GM18858 (cell line): ENCODE measurements around the gene ZNF682.
"Not testable (repeated sequence)": the region's sequence is repeated elsewhere in the genome, so short reads cannot be mapped to it uniquely, and the experiment has no call there.

Source experiments
- ATAC-seq: cut with Tn5 transposase; IDR thresholded peaks from one replicate; pipeline ENCODE4 v1.9.1; 2021; ENCODE audit not compliant: unreplicated experiment

Gene ZNF682

GRCh38 chr19:20039203-20039723, at the start of gene ZNF682:
TSS of gene ZNF682 (minus strand) at chr19:20039505. CDS start at chr19:20039345, 160 bp downstream.
- peak; percentile 94 for ATAC-seq

- not testable (repeated sequence) for ATAC-seq
These were observed 43.6 kb upstream of the ZNF682 start for GRCh38 chr19:20082876-20083275.

GRCh38 chr19:20082232-20082833, 43.0 kb upstream of the ZNF682 start:
- ATAC-seq: not testable (repeated sequence)

DNA sequence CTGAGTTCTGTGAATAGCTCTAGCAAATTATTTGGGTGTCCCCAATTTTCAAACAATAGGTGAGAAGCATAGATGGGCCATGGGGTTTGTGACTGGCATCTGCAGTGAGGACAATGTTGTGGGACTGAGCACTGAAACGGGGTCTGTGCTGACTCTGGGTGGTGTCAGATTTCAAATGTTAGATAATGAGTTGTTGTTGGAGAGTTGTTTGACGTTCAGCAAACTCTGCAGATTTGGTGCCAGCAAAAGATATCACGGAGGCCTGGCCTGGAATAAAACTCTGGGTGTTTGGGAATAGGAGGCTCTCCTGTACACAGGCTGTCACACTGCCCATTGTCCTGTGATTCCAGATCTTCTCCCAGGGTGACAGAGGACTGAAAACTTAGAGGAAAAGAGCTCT, 41.4 kb upstream of the ZNF682 start:
- ATAC-seq: no peak

DNA sequence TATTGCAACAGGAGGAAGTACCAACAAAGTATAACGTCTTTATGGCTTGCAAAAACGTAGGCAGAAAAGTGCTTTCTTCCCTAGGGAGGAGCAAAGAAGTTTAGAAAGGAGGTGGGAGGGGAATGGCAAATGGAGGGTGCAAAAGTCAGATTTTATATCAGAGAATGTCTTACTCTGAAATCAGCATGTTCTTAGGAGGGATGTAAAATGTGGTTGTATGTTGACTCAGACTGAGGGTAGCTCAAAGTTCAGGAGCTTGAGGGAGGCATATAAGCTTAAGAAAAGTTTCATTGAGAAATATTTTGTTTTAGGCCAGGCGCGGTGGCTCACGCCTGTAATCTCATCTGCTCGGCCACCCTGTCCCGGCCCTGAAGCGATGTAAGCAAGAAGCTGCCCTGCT, 40.2 kb upstream of the ZNF682 start:
- no peak for ATAC-seq

- ATAC-seq: no peak
These were observed 39.3 kb upstream of the ZNF682 start for GRCh38 chr19:20078581-20079031.

- peak; percentile 55 for ATAC-seq
These were observed 38.6 kb upstream of the ZNF682 start, which contains the start of gene ZNF90 for GRCh38 chr19:20077791-20078463. TSS of gene ZNF90 (plus strand) at chr19:20078000. CDS start at chr19:20078133, 133 bp downstream.

GRCh38 chr19:20072936-20073335, 33.6 kb upstream of the ZNF682 start:
- ATAC-seq: no peak

- ATAC-seq: no peak
These were observed 31.4 kb upstream of the ZNF682 start for GRCh38 chr19:20070691-20071090.

GRCh38 chr19:20068559-20068958, 29.3 kb upstream of the ZNF682 start:
- not testable (repeated sequence) for ATAC-seq

DNA sequence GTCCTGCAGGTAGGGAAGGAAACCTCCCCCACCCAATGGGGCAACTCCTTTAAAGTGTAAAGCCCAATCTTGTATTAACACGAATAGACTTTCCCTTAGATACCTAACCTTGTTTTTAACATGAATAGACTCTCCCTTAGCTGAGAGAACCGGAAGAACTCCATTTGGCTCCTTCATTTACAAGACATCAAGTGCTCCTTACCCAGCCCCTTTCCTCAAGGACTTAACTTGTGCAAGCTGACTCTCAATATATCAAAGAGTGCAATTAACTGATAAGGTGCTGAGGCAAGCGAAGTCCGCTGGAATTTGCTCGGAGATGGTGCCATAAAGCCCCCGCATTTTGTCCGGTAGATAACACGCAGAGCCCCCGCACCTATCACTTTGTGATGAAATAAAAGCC, 28.6 kb upstream of the ZNF682 start:
- ATAC-seq: no peak

DNA sequence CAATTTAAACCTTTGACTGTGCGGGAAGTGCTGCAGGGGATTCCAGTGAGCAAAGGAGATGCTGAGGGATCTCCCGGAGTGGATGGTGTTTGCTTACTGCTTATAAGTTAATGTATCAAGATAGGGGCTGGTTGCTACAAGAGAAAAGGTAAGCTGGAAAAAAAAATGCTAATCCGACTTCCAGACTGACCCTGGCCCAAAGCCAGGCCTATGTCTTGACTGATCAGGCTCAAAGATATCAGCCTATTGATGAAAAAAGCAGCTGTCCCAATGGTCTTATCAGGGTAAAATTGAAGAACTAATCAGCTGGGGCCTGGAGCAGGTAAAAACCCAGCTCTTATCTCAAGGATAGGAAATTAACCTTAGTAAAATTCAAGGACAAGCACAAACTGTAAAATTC, 27.6 kb upstream of the ZNF682 start:
- no peak for ATAC-seq

DNA sequence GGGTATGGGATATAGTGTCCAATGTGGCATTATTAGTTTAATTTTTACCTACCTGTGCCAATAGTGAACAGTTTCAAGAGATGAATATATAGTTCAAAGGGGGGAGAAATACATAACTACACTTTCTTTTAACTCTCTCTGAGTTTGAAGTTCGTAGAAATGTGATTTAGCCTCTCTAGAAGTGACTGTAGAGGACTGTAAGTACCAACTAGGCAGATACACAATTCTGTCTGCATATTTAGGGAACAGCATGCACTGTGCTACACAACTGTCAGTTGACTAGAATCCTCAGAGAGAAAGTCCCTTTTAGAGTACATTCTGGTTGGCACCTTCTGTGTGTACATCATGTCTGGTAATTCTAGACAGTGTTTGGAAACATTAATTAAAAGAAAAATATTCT, 21.0 kb upstream of the ZNF682 start:
- ATAC-seq: no peak

GRCh38 chr19:20058738-20059137, 19.4 kb upstream of the ZNF682 start:
- ATAC-seq: not testable (repeated sequence)

GRCh38 chr19:20051841-20052768, 12.8 kb upstream of the ZNF682 start:
- ATAC-seq: peak; percentile 70

GRCh38 chr19:20045742-20046141, 6.4 kb upstream of the ZNF682 start:
- ATAC-seq: not testable (repeated sequence)

DNA sequence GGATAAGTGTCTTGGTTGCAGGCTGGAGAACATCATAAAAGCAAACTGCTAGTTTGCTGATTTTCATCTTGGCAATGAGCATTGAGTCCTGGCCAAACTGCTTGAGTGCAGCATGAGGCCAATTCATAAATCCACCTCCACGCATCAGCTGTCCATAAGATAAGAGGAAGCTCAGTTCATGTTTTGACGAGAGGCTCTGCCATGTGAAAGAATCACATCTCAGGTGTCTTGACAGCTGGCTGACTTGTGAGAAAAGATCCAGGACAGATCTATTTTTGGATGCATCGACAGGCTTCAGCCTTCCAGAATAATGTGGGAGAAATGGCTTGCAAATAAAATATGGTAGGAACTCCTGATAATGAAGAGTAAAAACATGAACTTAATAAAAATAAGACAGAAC, 5.4 kb upstream of the ZNF682 start:
- no peak for ATAC-seq

DNA sequence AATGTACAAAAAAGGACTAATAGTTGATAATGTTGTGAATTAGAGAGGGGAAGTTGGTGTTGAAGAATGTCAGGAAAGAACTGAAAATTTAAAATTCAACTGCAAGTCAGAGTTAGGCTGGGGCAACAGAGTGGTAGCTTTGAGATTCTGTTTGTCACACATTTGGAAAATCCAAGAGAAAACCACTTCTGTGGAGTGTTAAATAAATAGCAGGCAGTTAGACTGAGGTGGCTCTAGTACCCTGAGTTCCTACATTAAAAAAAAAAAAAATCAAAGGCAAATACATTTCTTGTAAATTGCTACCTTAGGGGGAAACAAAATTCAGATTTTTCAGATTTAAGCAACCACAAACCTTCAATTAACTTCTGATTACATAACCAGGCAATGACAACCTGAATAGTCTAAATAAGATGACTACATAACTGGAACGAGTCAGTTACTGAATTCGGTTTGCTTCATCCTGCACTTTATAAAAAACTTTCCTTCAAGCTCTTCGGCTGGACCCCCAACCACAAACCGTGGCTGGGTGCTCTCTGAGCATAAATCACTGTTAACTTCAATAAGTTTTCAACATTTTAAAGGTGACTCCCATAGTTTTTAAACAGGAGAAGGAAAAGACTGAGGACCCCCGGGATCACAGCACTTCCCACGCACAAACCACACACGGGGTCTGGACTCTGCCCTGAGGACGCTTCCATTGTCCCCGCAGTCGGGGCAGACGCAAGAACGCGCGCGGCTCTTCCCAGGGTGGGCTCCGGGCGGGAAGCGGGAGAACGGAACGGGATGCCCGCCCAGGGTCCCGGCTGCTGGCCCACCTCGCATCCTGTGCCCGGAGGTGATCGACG, 725 bp downstream of the ZNF682 start:
- no peak for ATAC-seq

DNA sequence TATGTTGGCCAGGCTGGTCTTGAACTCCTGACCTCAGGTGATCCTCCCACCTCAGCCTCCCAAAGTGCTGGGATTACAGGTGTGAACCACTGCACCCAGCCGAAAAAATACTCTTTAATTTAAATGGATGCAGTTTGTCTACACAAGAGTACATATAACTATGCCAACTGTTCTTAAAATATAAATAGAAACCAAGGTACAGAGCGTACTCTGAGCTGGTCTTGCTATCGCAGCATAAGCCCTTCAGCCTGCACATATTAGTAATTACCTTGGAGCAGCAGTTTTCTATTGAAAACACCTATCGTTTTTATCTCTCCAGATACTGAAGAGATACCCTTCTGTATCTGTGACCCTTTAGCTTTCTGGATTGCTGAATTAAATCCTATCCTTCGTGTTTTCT, 3.4 kb downstream of the ZNF682 start:
- ATAC-seq: no peak

- ATAC-seq: no peak
These were observed 10.7 kb downstream of the ZNF682 start for GRCh38 chr19:20028611-20029010.
